Liver (tissue), 9 donors: Measurements from ENCODE around the gene RASEF. TPM values are rescaled to one million over a fixed set of nuclear protein-coding genes. Genes with fewer than 3 reads are reported as not detected.

ENCODE experiments used
- DNase-seq: peaks from one replicate; pipeline ENCODE4 v3.0.0-alpha.2; 2017; ENCODE audit warnings: low spot score
- H3K27ac ChIP-seq, 2 donors: one replicate each; pipeline ENCODE4 v1.7.0; 2013; ENCODE audit warnings: inconsistent platforms in 2 of 2, low read length in 2 of 2, control low read depth in 1 of 2, low read depth in 1 of 2, mild to moderate bottlenecking in 1 of 2
- H3K27me3 ChIP-seq, 4 donors: one replicate each; pipeline versions ENCODE4 v1.6.1 to v1.7.0; 2013; ENCODE audit warnings: low read length in 3 of 4, inconsistent platforms in 1 of 4, mild to moderate bottlenecking in 1 of 4, moderate library complexity in 1 of 4; ENCODE audit not compliant: control insufficient read depth in 4 of 4, insufficient read depth in 4 of 4
- H3K36me3 ChIP-seq, 4 donors: one replicate each; pipeline versions ENCODE4 v1.6.1 to v1.7.0; 2013; ENCODE audit warnings: low read length in 3 of 4, mild to moderate bottlenecking in 3 of 4, low read depth in 1 of 4, moderate library complexity in 1 of 4; ENCODE audit not compliant: control insufficient read depth in 4 of 4, insufficient read depth in 3 of 4
- H3K4me1 ChIP-seq, 4 donors: one replicate each; pipeline versions ENCODE4 v1.6.1 to v1.7.0; 2013; ENCODE audit warnings: low read length in 3 of 4, mild to moderate bottlenecking in 3 of 4, moderate library complexity in 1 of 4; ENCODE audit not compliant: control insufficient read depth in 4 of 4, insufficient read depth in 4 of 4
- H3K4me3 ChIP-seq, 3 donors: one replicate each; pipeline versions ENCODE4 v1.6.1 to v1.7.0; 2013; ENCODE audit warnings: low read length in 3 of 3, control low read depth in 1 of 3, low read depth in 1 of 3, mild to moderate bottlenecking in 1 of 3
- H3K9ac ChIP-seq, 2 donors: one replicate each; pipeline ENCODE4 v1.7.0; 2013; ENCODE audit warnings: low read length in 2 of 2, mild to moderate bottlenecking in 2 of 2, moderate library complexity in 2 of 2, control low read depth in 1 of 2, low read depth in 1 of 2
- H3K9me3 ChIP-seq, 4 donors: one replicate each; pipeline versions ENCODE4 v1.6.1 to v1.7.0; 2013; ENCODE audit warnings: low read length in 3 of 4; ENCODE audit not compliant: control insufficient read depth in 4 of 4
- EGR1 ChIP-seq, 2 donors: IDR thresholded peaks; 2 replicates each; pipeline ENCODE4 v1.6.1; 2016 to 2018; ENCODE audit warnings: antibody characterized with exemption in 2 of 2, low read depth in 2 of 2
- FOXA1 ChIP-seq: IDR thresholded peaks from 2 replicates; pipeline ENCODE4 v1.6.1; 2016; ENCODE audit warnings: antibody characterized with exemption
- FOXA2 ChIP-seq: IDR thresholded peaks from 2 replicates; pipeline ENCODE4 v1.6.1; 2016; ENCODE audit warnings: antibody characterized with exemption
- GABPA ChIP-seq, 2 donors: IDR thresholded peaks in 1 of 2; conservative IDR thresholded peaks in 1 of 2; 2 replicates each; pipeline ENCODE4 v1.6.1; 2016; ENCODE audit warnings: antibody characterized with exemption in 2 of 2, mild to moderate bottlenecking in 1 of 2, moderate library complexity in 1 of 2
- HNF4A ChIP-seq, 2 donors: conservative IDR thresholded peaks; 2 replicates each; pipeline ENCODE4 v1.6.1; 2016; ENCODE audit warnings: antibody characterized with exemption in 2 of 2, mild to moderate bottlenecking in 2 of 2
- HNF4G ChIP-seq: IDR thresholded peaks from 2 replicates; pipeline ENCODE4 v1.6.1; 2016; ENCODE audit warnings: antibody characterized with exemption
- JUND ChIP-seq, 2 donors: IDR thresholded peaks; 2 replicates each; pipeline ENCODE4 v1.6.1; 2016; ENCODE audit warnings: antibody characterized with exemption in 2 of 2
- NR2F2 ChIP-seq: IDR thresholded peaks from 2 replicates; pipeline ENCODE4 v1.6.1; 2016; ENCODE audit warnings: antibody characterized with exemption
- RAD21 ChIP-seq, 2 donors: IDR thresholded peaks; 2 replicates each; pipeline ENCODE4 v1.6.1; 2016; ENCODE audit warnings: antibody characterized with exemption in 2 of 2, mild to moderate bottlenecking in 2 of 2
- RXRA ChIP-seq, 2 donors: IDR thresholded peaks; 2 replicates each; pipeline ENCODE4 v1.6.1; 2017 to 2018; ENCODE audit warnings: antibody characterized with exemption in 2 of 2, mild to moderate bottlenecking in 1 of 2
- TAF1 ChIP-seq: conservative IDR thresholded peaks from 2 replicates; pipeline ENCODE4 v1.6.1; 2016; ENCODE audit warnings: antibody characterized with exemption, mild to moderate bottlenecking
- YY1 ChIP-seq: IDR thresholded peaks from 2 replicates; pipeline ENCODE4 v1.6.1; 2016; ENCODE audit warnings: antibody characterized with exemption, mild to moderate bottlenecking
- WGBS: extraction: QIAGEN DNeasy Blood & Tissue Kit; methylation state at CpG from one replicate; pipeline ENCODE4 v1.1.7; 2013; 5-methylcytosine and 5-hydroxymethylcytosine counted together
- polyA plus RNA-seq, 2 donors: library from polyadenylated mRNA; stranded (reverse) in 1 of 2; unstranded in 1 of 2; fragments of 200-250 nt in 1 of 2; fragments of >200 nt in 1 of 2; fragmentation: Nextera tagmentation in 1 of 2; extraction: Ambion mirVana in 1 of 2; gene quantifications; one replicate each; pipeline versions ENCODE4 v1.2.1 to v1.2.3, GENCODE V29; 2013 to 2015
- total RNA-seq, 2 donors: library from RNA; depleted of rRNA; stranded (reverse); fragments of >200 nt; gene quantifications; one replicate each; pipeline ENCODE4 v1.2.3, GENCODE V29; 2014
- TF ChIP-seq, protein P1 (sequence below): IDR thresholded peaks from 2 replicates; pipeline ENCODE4 v1.6.1; 2016; ENCODE audit warnings: antibody characterized with exemption
- TF ChIP-seq, protein P2 (sequence below): fragments of 150-350 bp; IDR thresholded peaks from 2 replicates; pipeline ENCODE4 v1.5.1; 2017; ENCODE audit warnings: improper control_type of control experiment, low read depth, low read length; ENCODE audit not compliant: missing input control
- TF ChIP-seq, protein P3 (sequence below): IDR thresholded peaks from 2 replicates; pipeline ENCODE4 v1.6.1; 2016; ENCODE audit warnings: antibody characterized with exemption
- TF ChIP-seq, protein P4 (sequence below): IDR thresholded peaks from 2 replicates; pipeline ENCODE4 v1.6.1; 2016; ENCODE audit warnings: antibody characterized with exemption
- donor health status: healthy.
- donor health status: healthy.
- donor health status: healthy.
- donor health status: healthy.
- donor health status: healthy.

RASEF gene
- total and polyA plus RNA-seq, 4 donors = 0.14 to 1.5 (median 0.39) TPM

DNA sequence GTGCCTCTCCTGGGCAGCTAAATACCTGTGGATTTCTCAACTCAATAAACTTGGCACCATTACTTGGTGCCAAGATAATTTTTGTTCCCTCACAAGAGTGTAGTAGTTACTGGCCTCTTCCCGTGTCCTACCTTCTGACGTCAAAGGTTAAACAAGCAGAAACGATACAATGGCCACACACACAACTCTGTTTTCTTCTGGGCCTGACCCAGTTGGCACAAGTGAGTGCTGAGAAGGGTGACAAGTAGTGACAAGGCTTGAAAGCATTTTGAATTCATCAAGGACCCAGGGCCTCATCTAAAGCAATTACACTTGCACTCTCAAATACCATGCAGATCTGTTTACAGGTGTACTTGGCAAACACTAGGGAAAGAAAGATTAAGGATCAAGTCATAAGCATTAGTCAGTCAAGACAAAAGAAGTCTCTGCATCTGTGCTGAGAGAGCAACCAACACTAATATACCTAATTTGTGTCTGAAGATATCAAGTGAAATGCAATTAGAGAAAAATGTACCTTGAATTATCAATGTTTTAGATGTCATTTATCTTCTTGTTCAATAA, 30.8 kb downstream of the RASEF start (continued):
- TF ChIP-seq, protein P1, sequence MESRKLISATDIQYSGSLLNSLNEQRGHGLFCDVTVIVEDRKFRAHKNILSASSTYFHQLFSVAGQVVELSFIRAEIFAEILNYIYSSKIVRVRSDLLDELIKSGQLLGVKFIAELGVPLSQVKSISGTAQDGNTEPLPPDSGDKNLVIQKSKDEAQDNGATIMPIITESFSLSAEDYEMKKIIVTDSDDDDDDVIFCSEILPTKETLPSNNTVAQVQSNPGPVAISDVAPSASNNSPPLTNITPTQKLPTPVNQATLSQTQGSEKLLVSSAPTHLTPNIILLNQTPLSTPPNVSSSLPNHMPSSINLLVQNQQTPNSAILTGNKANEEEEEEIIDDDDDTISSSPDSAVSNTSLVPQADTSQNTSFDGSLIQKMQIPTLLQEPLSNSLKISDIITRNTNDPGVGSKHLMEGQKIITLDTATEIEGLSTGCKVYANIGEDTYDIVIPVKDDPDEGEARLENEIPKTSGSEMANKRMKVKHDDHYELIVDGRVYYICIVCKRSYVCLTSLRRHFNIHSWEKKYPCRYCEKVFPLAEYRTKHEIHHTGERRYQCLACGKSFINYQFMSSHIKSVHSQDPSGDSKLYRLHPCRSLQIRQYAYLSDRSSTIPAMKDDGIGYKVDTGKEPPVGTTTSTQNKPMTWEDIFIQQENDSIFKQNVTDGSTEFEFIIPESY = no peak

DNA sequence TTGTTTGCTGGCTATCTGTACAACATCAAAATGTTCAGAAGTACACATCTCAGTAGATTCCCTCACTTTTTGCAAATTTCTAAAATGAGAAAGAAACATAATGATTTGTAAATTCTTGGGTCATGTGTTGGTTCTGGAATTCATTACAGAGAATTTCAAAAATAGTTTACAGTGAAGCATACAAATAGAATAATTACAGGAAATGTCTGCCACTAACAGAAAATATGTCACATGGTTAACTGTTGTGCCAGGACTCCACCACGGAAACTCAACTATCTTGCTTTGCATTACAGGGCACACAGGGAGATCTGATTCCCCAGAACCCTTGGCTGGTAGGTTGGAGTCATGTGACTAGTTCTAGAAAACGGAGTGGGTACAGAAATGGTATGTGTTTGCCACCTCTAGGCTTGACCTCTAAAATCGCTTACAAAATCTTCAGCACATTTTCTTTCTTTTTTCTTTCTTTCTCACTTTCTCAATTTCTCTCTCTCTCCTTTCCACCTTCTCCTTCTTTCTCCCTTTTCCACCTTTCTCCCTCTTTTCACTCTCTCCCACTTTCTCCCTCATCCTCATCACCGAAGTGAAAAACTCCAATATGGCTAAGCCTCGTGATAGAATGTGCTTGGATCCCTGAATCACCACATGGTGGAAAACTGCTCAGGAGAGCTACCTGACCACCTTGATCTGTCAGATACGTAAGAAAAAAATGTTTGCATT, 32.4 kb downstream of the RASEF start:
- no peaks in the 10 kb centered on the region for H3K27me3 ChIP-seq
- no peaks in the 10 kb centered on the region for H3K4me1 ChIP-seq
- TF ChIP-seq, protein P2, sequence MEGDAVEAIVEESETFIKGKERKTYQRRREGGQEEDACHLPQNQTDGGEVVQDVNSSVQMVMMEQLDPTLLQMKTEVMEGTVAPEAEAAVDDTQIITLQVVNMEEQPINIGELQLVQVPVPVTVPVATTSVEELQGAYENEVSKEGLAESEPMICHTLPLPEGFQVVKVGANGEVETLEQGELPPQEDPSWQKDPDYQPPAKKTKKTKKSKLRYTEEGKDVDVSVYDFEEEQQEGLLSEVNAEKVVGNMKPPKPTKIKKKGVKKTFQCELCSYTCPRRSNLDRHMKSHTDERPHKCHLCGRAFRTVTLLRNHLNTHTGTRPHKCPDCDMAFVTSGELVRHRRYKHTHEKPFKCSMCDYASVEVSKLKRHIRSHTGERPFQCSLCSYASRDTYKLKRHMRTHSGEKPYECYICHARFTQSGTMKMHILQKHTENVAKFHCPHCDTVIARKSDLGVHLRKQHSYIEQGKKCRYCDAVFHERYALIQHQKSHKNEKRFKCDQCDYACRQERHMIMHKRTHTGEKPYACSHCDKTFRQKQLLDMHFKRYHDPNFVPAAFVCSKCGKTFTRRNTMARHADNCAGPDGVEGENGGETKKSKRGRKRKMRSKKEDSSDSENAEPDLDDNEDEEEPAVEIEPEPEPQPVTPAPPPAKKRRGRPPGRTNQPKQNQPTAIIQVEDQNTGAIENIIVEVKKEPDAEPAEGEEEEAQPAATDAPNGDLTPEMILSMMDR = no peak
- TF ChIP-seq JUND (IDR thresholded peaks at IDR 0.05) (no peak), EGR1 (IDR thresholded peaks at IDR 0.05; ENCODE audit: low read depth in 2 of 2) (no peak), FOXA1 (no peak), HNF4A (conservative IDR thresholded peaks at IDR 0.05) (no peak), GABPA (IDR thresholded peaks at IDR 0.05 in 1 of 2, conservative IDR thresholded peaks at IDR 0.05 in 1 of 2) (no peak), HNF4G (no peak), NR2F2 (no peak), FOXA2 (no peak)
- TF ChIP-seq, protein P3, sequence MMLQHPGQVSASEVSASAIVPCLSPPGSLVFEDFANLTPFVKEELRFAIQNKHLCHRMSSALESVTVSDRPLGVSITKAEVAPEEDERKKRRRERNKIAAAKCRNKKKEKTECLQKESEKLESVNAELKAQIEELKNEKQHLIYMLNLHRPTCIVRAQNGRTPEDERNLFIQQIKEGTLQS = no peak
- TF ChIP-seq, protein P1 = no peak
- TF ChIP-seq, protein P4, sequence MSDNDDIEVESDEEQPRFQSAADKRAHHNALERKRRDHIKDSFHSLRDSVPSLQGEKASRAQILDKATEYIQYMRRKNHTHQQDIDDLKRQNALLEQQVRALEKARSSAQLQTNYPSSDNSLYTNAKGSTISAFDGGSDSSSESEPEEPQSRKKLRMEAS = no peak
- H3K9ac ChIP-seq = no peak overlapping the region
- H3K4me3 ChIP-seq = no peak overlapping the region
- H3K27ac ChIP-seq = no peak overlapping the region
- WGBS = 62% methylated on average over 6 of the region's 6 CpGs
- H3K36me3 ChIP-seq = no peaks in the 10 kb centered on the region
- DNase-seq = no peak
- H3K9me3 ChIP-seq = no peaks in the 10 kb centered on the region

DNA sequence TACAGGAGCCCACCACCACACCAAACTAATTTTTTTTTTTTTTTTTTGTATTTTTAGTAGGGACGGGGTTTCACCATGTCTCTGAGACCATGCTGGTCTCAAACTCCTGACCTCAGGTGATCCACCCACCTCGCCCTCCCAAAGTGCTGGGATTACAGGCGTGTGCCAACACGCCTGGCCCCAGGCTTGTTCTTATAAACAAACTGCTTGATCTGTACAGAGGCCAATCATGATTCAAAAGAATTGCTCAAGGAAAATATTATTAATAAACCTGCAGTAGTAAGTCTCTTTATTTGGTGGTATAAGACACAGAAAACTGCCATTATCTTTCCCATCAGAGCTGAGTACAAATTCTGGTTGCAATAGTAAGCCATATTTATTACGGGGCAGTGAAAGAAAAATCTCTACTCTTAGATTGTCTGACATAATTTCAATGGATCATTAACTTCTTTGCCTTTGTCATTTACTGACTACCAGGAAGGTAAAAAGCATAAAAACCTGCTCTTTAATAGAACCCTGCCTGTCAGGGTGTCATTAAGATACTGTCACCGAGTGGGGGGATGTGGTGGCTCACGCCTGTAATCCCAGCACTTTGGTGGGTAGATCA, 33.3 kb downstream of the RASEF start:
- H3K4me1 ChIP-seq = no peaks in the 10 kb centered on the region
- no peaks in the 10 kb centered on the region for H3K36me3 ChIP-seq
- H3K27ac ChIP-seq = no peak overlapping the region
- TF ChIP-seq, protein P2 = no peak
- TF ChIP-seq YY1 = no peak
- no peak for TF ChIP-seq TAF1
- TF ChIP-seq, protein P3 = no peak
- TF ChIP-seq RXRA (IDR thresholded peaks at IDR 0.05) = no peak
- no peak for TF ChIP-seq HNF4G
- TF ChIP-seq JUND (IDR thresholded peaks at IDR 0.05) = no peak
- TF ChIP-seq RAD21 (IDR thresholded peaks at IDR 0.05) = no peak
- TF ChIP-seq, protein P4 = no peak
- no peak for TF ChIP-seq NR2F2

More for the DNA sequence above, 33.3 kb downstream of the RASEF start:
- H3K27me3 ChIP-seq = no peaks in the 10 kb centered on the region
- 85% methylated on average over 7 of the region's 7 CpGs for WGBS
- no peak overlapping the region for H3K4me3 ChIP-seq
- no peaks in the 10 kb centered on the region for H3K9me3 ChIP-seq
- no peak overlapping the region for H3K9ac ChIP-seq
- no peak for DNase-seq
